GM10266 (cell line): ENCODE data around the gene OR51E1.

ENCODE experiments used
- DNase-seq: peaks from one replicate; pipeline ENCODE4 v3.0.0; 2012; ENCODE audit errors: extremely low spot score
- CTCF ChIP-seq: IDR thresholded peaks from 2 replicates; pipeline ENCODE4 v1.5.1; 2012; ENCODE audit warnings: mild to moderate bottlenecking, low read depth; ENCODE audit not compliant: control insufficient read depth, insufficient read depth; ENCODE audit errors: missing control alignments

OR51E1 gene

GRCh38 chr11:4672470-4672869, 28.7 kb downstream of the OR51E1 start:
- no peak for TF ChIP-seq CTCF
- no peak for DNase-seq

- DNase-seq: no peak
- no peak for TF ChIP-seq CTCF
These were observed 30.0 kb downstream of the OR51E1 start for GRCh38 chr11:4673781-4674180.

- no peak for DNase-seq
- TF ChIP-seq CTCF: no peak
These were observed 34.2 kb downstream of the OR51E1 start for GRCh38 chr11:4677948-4678347.

GRCh38 chr11:4680341-4680740, 36.6 kb downstream of the OR51E1 start:
- no peak for DNase-seq
- no peak for TF ChIP-seq CTCF

GRCh38 chr11:4682623-4683419, 39.0 kb downstream of the OR51E1 start:
- TF ChIP-seq CTCF: no peak
- DNase-seq: no peak

- no peak for TF ChIP-seq CTCF
These were observed 41.0 kb downstream of the OR51E1 start for GRCh38 chr11:4684631-4685285.

GRCh38 chr11:4695442-4695841, 51.7 kb downstream of the OR51E1 start:
- no peak for TF ChIP-seq CTCF
- DNase-seq: no peak

More at GRCh38 chr11:4684631-4685285, 41.0 kb downstream of the OR51E1 start:
- DNase-seq: no peak
